PC-9 (cell line): ENCODE measurements around the gene MORN5. TPM values are rescaled to one million over a fixed set of nuclear protein-coding genes. Genes with fewer than 3 reads are reported as not detected.
A peak's percentile ranks its signal among the peaks of the same experiment; 100 is the strongest.

Experiments
- BruUV-seq: library from RNA; stranded (reverse); fragments of 400-500 nt; replicated peaks from 2 replicates; lab custom pipeline; 2021; lab: Mats Ljungman, UMichigan
- CTCF ChIA-PET: fragments of 300-600 bp; sonication (Branson Sonifier 250); formaldehyde crosslinking; loops from one replicate; lab custom pipeline; 2022; ENCODE audit warnings: antibody characterized with exemption; lab: Charles Lee
- POLR2A ChIA-PET: fragments of 300-600 bp; sonication (Branson Sonifier 250); formaldehyde crosslinking; loops from one replicate; lab custom pipeline; 2022; ENCODE audit warnings: antibody characterized with exemption; ENCODE audit not compliant: unreplicated experiment; lab: Charles Lee
- DNase-seq, 2 experiments: peaks; one replicate each; pipeline versions ENCODE4 v3.0.0 to v3.0.0-alpha.2; 2015 to 2022; ENCODE audit warnings: mixed read lengths in 1 of 2
- H2AFZ ChIP-seq: fragments of 200-600 bp; sonication (generic); 2 replicates; pipeline ENCODE4 v1.8.1; 2017; ENCODE audit warnings: antibody characterized with exemption
- H3F3A ChIP-seq: fragments of 200-600 bp; sonication (generic); 2 replicates; pipeline ENCODE4 v1.8.1; 2017; ENCODE audit warnings: antibody characterized with exemption, mild to moderate bottlenecking, low read depth; ENCODE audit not compliant: insufficient read depth
- H3K27ac ChIP-seq: fragments of 200-600 bp; sonication (generic); 2 replicates; pipeline ENCODE4 v1.6.1; 2016; ENCODE audit warnings: mixed run types
- H3K27me3 ChIP-seq: fragments of 200-600 bp; sonication (generic); 2 replicates; pipeline ENCODE4 v1.6.1; 2016; ENCODE audit warnings: low read depth, mixed run types; ENCODE audit not compliant: insufficient read depth
- H3K36me3 ChIP-seq: fragments of 200-600 bp; sonication (generic); 2 replicates; pipeline ENCODE4 v1.6.1; 2016; ENCODE audit warnings: low read depth, mixed run types
- H3K4me1 ChIP-seq: fragments of 200-600 bp; sonication (generic); replicated peaks from 2 replicates; pipeline ENCODE4 v1.6.1; 2016; ENCODE audit warnings: mixed run types; ENCODE audit not compliant: insufficient read depth
- H3K4me2 ChIP-seq: fragments of 200-600 bp; sonication (generic); 2 replicates; pipeline ENCODE4 v1.6.1; 2017; ENCODE audit warnings: mixed run types
- H3K4me3 ChIP-seq: fragments of 200-600 bp; sonication (generic); 2 replicates; pipeline ENCODE4 v1.6.1; 2016; ENCODE audit warnings: mixed run types
- H3K79me2 ChIP-seq: fragments of 200-600 bp; sonication (generic); 2 replicates; pipeline ENCODE4 v1.6.1; 2017; ENCODE audit warnings: low read depth, mixed run types
- H3K9me2 ChIP-seq: fragments of 200-600 bp; sonication (generic); 2 replicates; pipeline ENCODE4 v1.8.1; 2017; ENCODE audit warnings: mild to moderate bottlenecking; ENCODE audit not compliant: insufficient read depth
- H3K9me3 ChIP-seq: fragments of 200-600 bp; sonication (generic); 2 replicates; pipeline ENCODE4 v1.8.1; 2016; ENCODE audit warnings: low read depth; ENCODE audit not compliant: insufficient read depth
- H4K20me1 ChIP-seq: fragments of 200-600 bp; sonication (generic); 2 replicates; pipeline ENCODE4 v1.8.1; 2017; ENCODE audit not compliant: insufficient read depth
- EZH2 ChIP-seq: fragments of 200-600 bp; sonication (generic); IDR thresholded peaks from 2 replicates; pipeline ENCODE4 v1.8.0; 2017; ENCODE audit warnings: antibody characterized with exemption, low read depth
- intact Hi-C: fragments of 100-400 bp; cut with micrococcal nuclease; formaldehyde crosslinking; loops from one replicate; pipeline ENCODE4 v1.10.0; 2022; ENCODE audit not compliant: unreplicated experiment
- total RNA-seq: library from RNA; stranded (reverse); gene quantifications from 2 replicates; pipeline ENCODE4 v1.2.3, GENCODE V29; 2021
- TF ChIP-seq, protein P1 (sequence below): fragments of 200-600 bp; sonication (generic); conservative IDR thresholded peaks from 2 replicates; pipeline ENCODE4 v1.6.1; 2017; ENCODE audit warnings: mixed run types, antibody characterized with exemption, mild to moderate bottlenecking, moderate library complexity

The MORN5 gene
- total RNA-seq, 1 experiment from 2014 or later: not detected

DNA sequence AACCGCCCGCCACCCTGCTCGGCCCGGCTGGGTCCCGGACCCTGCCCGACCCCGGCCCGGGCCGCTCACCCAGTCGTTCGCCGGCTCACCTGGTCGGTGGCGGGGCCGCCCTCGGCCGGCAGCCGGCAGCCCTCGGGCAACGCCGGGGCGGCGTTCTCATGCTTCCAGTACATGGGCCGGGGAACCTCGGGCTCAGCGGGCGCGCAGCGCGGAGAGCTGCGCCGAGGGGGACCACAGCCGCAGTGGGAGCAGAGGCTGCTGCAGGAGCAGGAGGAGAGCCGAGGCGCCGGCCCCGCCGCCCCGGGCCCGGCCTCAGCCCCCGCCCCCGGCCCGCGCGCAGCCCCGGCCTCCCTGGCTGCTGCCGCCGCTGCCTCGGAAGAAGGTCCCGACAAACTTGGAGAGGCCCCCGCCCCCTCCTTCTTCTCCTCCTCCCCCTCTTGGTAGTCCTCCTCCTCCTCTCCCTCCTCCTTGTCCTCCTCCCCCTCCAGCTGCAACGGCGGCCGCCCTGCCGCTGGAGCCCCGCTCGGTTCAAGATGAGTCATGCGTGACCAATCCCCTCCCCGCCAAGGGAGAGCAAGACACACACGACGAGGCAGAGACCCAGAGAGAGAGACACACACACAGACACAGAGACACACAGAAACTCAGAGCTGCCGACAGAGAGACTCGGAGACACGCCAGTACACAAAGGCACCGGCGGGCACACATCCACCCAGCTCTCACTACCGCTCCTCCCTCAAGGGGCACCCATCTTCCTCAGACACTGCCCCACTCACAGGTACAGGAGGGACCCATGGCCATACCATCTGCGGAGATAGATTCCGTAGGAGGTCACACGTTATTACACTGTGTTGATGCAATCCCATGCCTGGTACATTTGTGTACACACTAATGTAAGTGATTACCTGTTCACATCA is 69.1 kb downstream of the MORN5 start, which contains the start of gene LHX6:
TSS of gene LHX6 (minus strand) at position 390 of the 917 bp plus-strand sequence. CDS start at position 173, 217 bp downstream.
- Histone ChIP-seq H3K36me3 (no peaks in the 10 kb centered on the region), H3K9me3 (no peaks in the 10 kb centered on the region), H3F3A (no peaks in the 10 kb centered on the region), H3K4me1 (no peaks in the 10 kb centered on the region), H2AFZ (no peak within 1 kb of the TSS), H3K27ac (no peak within 1 kb of the TSS), H3K9me2 (no peaks in the 10 kb centered on the region), H3K4me3 (no peak within 1 kb of the TSS), H4K20me1 (no peaks in the 10 kb centered on the region), H3K4me2 (no peak within 1 kb of the TSS), H3K79me2 (no peaks in the 10 kb centered on the region), H3K27me3 (peaks cover 38% of the 10 kb centered on the region)
- DNase-seq: peak in 1 of 2 experiments; percentile 16
- CTCF ChIA-PET: interaction anchor here (0.7 kb wide), 1 partner anchor 726 kb away, joined by 4 read pairs; no protein-coding TSS in a partner anchor
- intact Hi-C loops: no loop called here
- no peak for TF ChIP-seq EZH2
- TF ChIP-seq, protein P1, sequence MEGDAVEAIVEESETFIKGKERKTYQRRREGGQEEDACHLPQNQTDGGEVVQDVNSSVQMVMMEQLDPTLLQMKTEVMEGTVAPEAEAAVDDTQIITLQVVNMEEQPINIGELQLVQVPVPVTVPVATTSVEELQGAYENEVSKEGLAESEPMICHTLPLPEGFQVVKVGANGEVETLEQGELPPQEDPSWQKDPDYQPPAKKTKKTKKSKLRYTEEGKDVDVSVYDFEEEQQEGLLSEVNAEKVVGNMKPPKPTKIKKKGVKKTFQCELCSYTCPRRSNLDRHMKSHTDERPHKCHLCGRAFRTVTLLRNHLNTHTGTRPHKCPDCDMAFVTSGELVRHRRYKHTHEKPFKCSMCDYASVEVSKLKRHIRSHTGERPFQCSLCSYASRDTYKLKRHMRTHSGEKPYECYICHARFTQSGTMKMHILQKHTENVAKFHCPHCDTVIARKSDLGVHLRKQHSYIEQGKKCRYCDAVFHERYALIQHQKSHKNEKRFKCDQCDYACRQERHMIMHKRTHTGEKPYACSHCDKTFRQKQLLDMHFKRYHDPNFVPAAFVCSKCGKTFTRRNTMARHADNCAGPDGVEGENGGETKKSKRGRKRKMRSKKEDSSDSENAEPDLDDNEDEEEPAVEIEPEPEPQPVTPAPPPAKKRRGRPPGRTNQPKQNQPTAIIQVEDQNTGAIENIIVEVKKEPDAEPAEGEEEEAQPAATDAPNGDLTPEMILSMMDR: no peak
- POLR2A ChIA-PET: no interaction called here
- BruUV-seq: no TSS peak

DNA sequence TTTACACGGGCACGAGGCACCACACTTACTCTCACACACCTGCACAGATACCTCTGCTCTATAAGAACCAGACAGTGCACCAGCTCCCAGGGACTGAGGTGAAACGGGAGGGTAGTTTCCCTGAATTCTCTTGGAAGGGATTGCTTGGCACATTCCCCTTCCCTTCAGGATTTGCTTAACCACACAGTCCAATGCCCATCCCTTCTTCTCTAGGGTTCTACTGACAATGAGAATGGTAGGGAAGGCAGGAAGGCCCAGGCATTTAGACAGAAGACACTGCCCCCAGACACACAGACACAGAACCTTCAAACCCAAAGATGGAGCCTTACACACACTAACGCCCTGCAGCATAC is 69.8 kb downstream of the MORN5 start:
- Histone ChIP-seq H3K27me3 (peaks cover 38% of the 10 kb centered on the region), H3F3A (no peaks in the 10 kb centered on the region), H3K9me3 (no peaks in the 10 kb centered on the region), H3K36me3 (no peaks in the 10 kb centered on the region), H4K20me1 (no peaks in the 10 kb centered on the region), H3K4me3 (no peak overlapping the region), H3K4me2 (no peak overlapping the region), H2AFZ (no peak overlapping the region), H3K4me1 (no peaks in the 10 kb centered on the region), H3K79me2 (no peaks in the 10 kb centered on the region), H3K27ac (no peak overlapping the region), H3K9me2 (no peaks in the 10 kb centered on the region)
- DNase-seq: no peak
- ChIA-PET CTCF (no interaction called here), POLR2A (no interaction called here)
- intact Hi-C loops: no loop called here
- no peak for TF ChIP-seq EZH2
- TF ChIP-seq, protein P1: no peak
- BruUV-seq: no TSS peak

DNA sequence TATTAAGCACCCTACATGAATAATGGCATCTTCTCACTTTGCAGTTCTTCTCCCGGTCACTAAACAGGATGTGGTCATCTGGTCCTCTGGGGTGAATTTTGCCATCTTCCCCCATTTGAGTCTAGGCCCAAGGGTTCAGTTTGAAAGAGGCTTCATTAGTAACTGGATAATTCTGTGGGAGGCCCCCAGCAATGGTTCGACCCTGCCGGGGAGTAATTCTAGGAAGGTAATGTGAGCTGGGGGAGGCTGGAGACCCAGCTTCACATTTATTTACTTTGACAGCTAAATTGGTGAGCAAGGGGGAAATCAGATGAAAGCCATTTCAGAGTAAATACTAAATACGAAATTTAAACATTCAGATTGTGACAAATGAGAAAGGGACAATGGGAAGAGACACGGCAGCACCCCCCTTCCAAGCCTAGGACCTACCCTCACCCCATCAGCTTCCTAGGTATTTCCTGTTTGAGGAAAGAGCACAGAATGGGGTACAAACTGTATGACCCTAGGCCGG is 73.1 kb downstream of the MORN5 start:
- intact Hi-C loops: no loop called here
- H3K27ac ChIP-seq: no peak overlapping the region
- no peak overlapping the region for H3K4me3 ChIP-seq
- no peaks in the 10 kb centered on the region for H3K9me2 ChIP-seq
- no peaks in the 10 kb centered on the region for H3K36me3 ChIP-seq
- H3K4me1 ChIP-seq: no peaks in the 10 kb centered on the region
- ChIA-PET POLR2A (no interaction called here), CTCF (no interaction called here)
- no peaks in the 10 kb centered on the region for H3F3A ChIP-seq
- H3K79me2 ChIP-seq: no peaks in the 10 kb centered on the region
- no peak overlapping the region for H2AFZ ChIP-seq
- BruUV-seq: no TSS peak
- H4K20me1 ChIP-seq: no peaks in the 10 kb centered on the region; the same call in 1 of the 2 replicates
- H3K27me3 ChIP-seq: peaks cover 35% of the 10 kb centered on the region
- no peaks in the 10 kb centered on the region for H3K9me3 ChIP-seq
- DNase-seq: no peak
- TF ChIP-seq EZH2: no peak
- TF ChIP-seq, protein P1: no peak
- no peak overlapping the region for H3K4me2 ChIP-seq
